RPMI7951 (cell line): ENCODE data around the gene MGLL. TPM values are rescaled to one million over a fixed set of nuclear protein-coding genes. Genes with fewer than 3 reads are reported as not detected.

ENCODE experiments used
- DNase-seq: peaks from one replicate; pipeline ENCODE4 v3.0.0-alpha.2; 2012; ENCODE audit warnings: low read depth
- total RNA-seq: library from RNA; depleted of rRNA; stranded (reverse); fragments of >200 nt; shearing (Covaris generic); gene quantifications from 2 replicates; pipeline ENCODE4 v1.2.3, GENCODE V29; 2014; rRNA removed

The MGLL gene
- 42.0 and 48.4 TPM in 2 replicates for total RNA-seq

- peak; percentile 70 for DNase-seq
These were observed at the start of gene MGLL for GRCh38 chr3:127822041-127822681. Gene MGLL, minus strand, starts transcription at chr3:127822515. Its CDS starts 197 bp downstream, at chr3:127822318.

- DNase-seq: no peak
These were observed 47.8 kb upstream of the MGLL start for GRCh38 chr3:127870156-127870555.

GRCh38 chr3:127867986-127868385, 45.7 kb upstream of the MGLL start:
- peak; percentile 60 for DNase-seq

GRCh38 chr3:127867412-127867811, 45.1 kb upstream of the MGLL start:
- DNase-seq: no peak

GRCh38 chr3:127865941-127866340, 43.6 kb upstream of the MGLL start:
- peak; percentile 73 for DNase-seq

- no peak for DNase-seq
These were observed 37.9 kb upstream of the MGLL start for GRCh38 chr3:127860211-127860696.

- no peak for DNase-seq
These were observed 37.4 kb upstream of the MGLL start for GRCh38 chr3:127859730-127860129.

- no peak for DNase-seq
These were observed 36.6 kb upstream of the MGLL start for GRCh38 chr3:127858937-127859336.

GRCh38 chr3:127858521-127858920, 36.2 kb upstream of the MGLL start:
- no peak for DNase-seq

- peak; percentile 24 for DNase-seq
These were observed 35.0 kb upstream of the MGLL start for GRCh38 chr3:127857333-127857732.

GRCh38 chr3:127856801-127857200, 34.5 kb upstream of the MGLL start:
- DNase-seq: no peak

GRCh38 chr3:127855246-127855645, 32.9 kb upstream of the MGLL start:
- no peak for DNase-seq

- peak; percentile 40 for DNase-seq
These were observed 31.4 kb upstream of the MGLL start for GRCh38 chr3:127853681-127854080.

- DNase-seq: no peak
These were observed 29.6 kb upstream of the MGLL start for GRCh38 chr3:127851899-127852298.

GRCh38 chr3:127849368-127849767, 27.1 kb upstream of the MGLL start:
- DNase-seq: no peak

- DNase-seq: no peak
These were observed 26.1 kb upstream of the MGLL start for GRCh38 chr3:127848131-127849129.

- DNase-seq: no peak
These were observed 25.0 kb upstream of the MGLL start for GRCh38 chr3:127847236-127847720.

- no peak for DNase-seq
These were observed 24.3 kb upstream of the MGLL start for GRCh38 chr3:127846576-127846975.

- no peak for DNase-seq
These were observed 22.1 kb upstream of the MGLL start for GRCh38 chr3:127844326-127844942.

GRCh38 chr3:127840671-127841070, 18.4 kb upstream of the MGLL start:
- DNase-seq: no peak

- DNase-seq: no peak
These were observed 16.8 kb upstream of the MGLL start for GRCh38 chr3:127839099-127839498.
